GM12878 (cell line): ENCODE measurements around the gene MMEL1. TPM values are rescaled to one million over a fixed set of nuclear protein-coding genes. Genes with fewer than 3 reads are reported as not detected.

Experiments
- CUX1 ChIP-seq: IDR thresholded peaks from 2 replicates; pipeline ENCODE4 v1.6.1; 2012; ENCODE audit warnings: improper control_type of control experiment, low read depth, low read length; ENCODE audit not compliant: insufficient replicate concordance
- DPF2 ChIP-seq: fragments of 450-650 bp; IDR thresholded peaks from 2 replicates; pipeline ENCODE4 v1.6.1; 2017; ENCODE audit warnings: mild to moderate bottlenecking
- E2F4 ChIP-seq: IDR thresholded peaks from 2 replicates; pipeline ENCODE4 v1.6.1; 2012; ENCODE audit warnings: low read depth, low read length, improper control_type of control experiment
- EED ChIP-seq: sonication (generic); IDR thresholded peaks from 2 replicates; pipeline ENCODE4 v1.6.1; 2016; ENCODE audit warnings: antibody characterized with exemption, low read depth
- ETV6 ChIP-seq, 2 experiments: fragments of 450-650 bp in 1 of 2; IDR thresholded peaks in 1 of 2; conservative IDR thresholded peaks in 1 of 2; 2 replicates each; pipeline ENCODE4 v1.6.1; 2014; ENCODE audit warnings: antibody characterized with exemption in 1 of 2, borderline replicate concordance in 1 of 2, low read depth in 1 of 2, mild to moderate bottlenecking in 1 of 2, moderate library complexity in 1 of 2
- FOS ChIP-seq: IDR thresholded peaks from 3 replicates; pipeline ENCODE4 v1.6.1; 2011; ENCODE audit warnings: borderline replicate concordance; ENCODE audit not compliant: insufficient read length; ENCODE audit errors: extremely low read depth
- JUNB ChIP-seq: IDR thresholded peaks from 2 replicates; pipeline ENCODE4 v1.6.1; 2016; ENCODE audit warnings: antibody characterized with exemption, mild to moderate bottlenecking
- JUND ChIP-seq: IDR thresholded peaks from 2 replicates; pipeline ENCODE4 v1.6.1; 2012; ENCODE audit warnings: low read depth, mild to moderate bottlenecking, low read length, improper control_type of control experiment, moderate library complexity
- MEF2A ChIP-seq: IDR thresholded peaks from 2 replicates; pipeline ENCODE4 v1.6.1; 2011; ENCODE audit warnings: low read depth, mild to moderate bottlenecking, low read length, moderate library complexity; ENCODE audit not compliant: insufficient read depth
- MEF2B ChIP-seq: fragments of 450-650 bp; IDR thresholded peaks from 2 replicates; pipeline ENCODE4 v1.6.1; 2018; ENCODE audit warnings: mild to moderate bottlenecking, moderate library complexity; ENCODE audit not compliant: partially characterized antibody, poor library complexity, severe bottlenecking
- NR2C2 ChIP-seq: IDR thresholded peaks from 2 replicates; pipeline ENCODE4 v1.6.1; 2011; ENCODE audit warnings: borderline replicate concordance, low read depth; ENCODE audit not compliant: control insufficient read depth, insufficient read length
- POLR2AphosphoS5 ChIP-seq: IDR thresholded peaks from 2 replicates; pipeline ENCODE4 v1.6.1; 2011; ENCODE audit warnings: mild to moderate bottlenecking, low read length, inconsistent platforms
- RAD51 ChIP-seq: fragments of 450-650 bp; IDR thresholded peaks from 2 replicates; pipeline ENCODE4 v1.6.1; 2016; ENCODE audit warnings: moderate library complexity, mild to moderate bottlenecking, inconsistent platforms
- STAT1 ChIP-seq: fragments of 450-650 bp; conservative IDR thresholded peaks from 2 replicates; pipeline ENCODE4 v1.6.1; 2014; ENCODE audit warnings: antibody characterized with exemption, mild to moderate bottlenecking
- STAT3 ChIP-seq: IDR thresholded peaks from 2 replicates; pipeline ENCODE4 v1.6.1; 2011; ENCODE audit warnings: low read depth, low read length, improper control_type of control experiment
- TCF7 ChIP-seq: IDR thresholded peaks from 2 replicates; pipeline ENCODE4 v1.6.1; 2014; ENCODE audit warnings: antibody characterized with exemption, borderline replicate concordance
- ZBED1 ChIP-seq: IDR thresholded peaks from 2 replicates; pipeline ENCODE4 v1.6.1; 2016; ENCODE audit warnings: borderline replicate concordance
- ZNF24 ChIP-seq: fragments of 450-650 bp; IDR thresholded peaks from 2 replicates; pipeline ENCODE4 v1.6.1; 2017; ENCODE audit warnings: antibody characterized with exemption, mild to moderate bottlenecking
- ZNF687 ChIP-seq: fragments of 450-650 bp; IDR thresholded peaks from 2 replicates; pipeline ENCODE4 v1.6.1; 2017; ENCODE audit warnings: mild to moderate bottlenecking, moderate library complexity
- polyA plus RNA-seq, 11 experiments: library from polyadenylated mRNA; depleted of rRNA in 4 of 11; unstranded in 6 of 11; stranded (reverse) in 5 of 11; fragments of >200 nt; fragmentation: Nextera tagmentation in 4 of 11; fragmentation: Illumina TruSeq in 1 of 11; extraction: Ambion mirVana in 4 of 11; extraction: Trizol in 1 of 11; gene quantifications; 1 replicate in 1 of 11; 2 replicates in 10 of 11; pipeline versions ENCODE4 v1.2.1 to v1.2.3, GENCODE V29; 2011 to 2016; ENCODE audit warnings: inconsistent platforms in 2 of 11, missing spikeins in 2 of 11, low read depth in 1 of 11
- total RNA-seq, 4 experiments: library from RNA; depleted of rRNA in 3 of 4; stranded (reverse); fragments of >200 nt in 3 of 4; fragmentation: Illumina TruSeq in 1 of 4; extraction: Trizol in 1 of 4; gene quantifications; 2 replicates each; pipeline versions ENCODE4 v1.2.1 to v1.2.3, GENCODE V29; 2013 to 2021
- TF ChIP-seq, protein P1 (sequence below): IDR thresholded peaks from 2 replicates; pipeline ENCODE4 v1.6.1; 2011; ENCODE audit warnings: mild to moderate bottlenecking, low read depth, low read length, moderate library complexity; ENCODE audit not compliant: insufficient replicate concordance

The MMEL1 gene
- total and polyA plus RNA-seq, 10 of the 15 experiments (the other 5 are each of a cell fraction or from before 2014, with no cell fraction given), result 0.11 TPM; not detected in 9

GRCh38 chr1:2548068-2548589, 84.7 kb downstream of the MMEL1 start (continued):
- TF ChIP-seq ZNF687 (no peak; the same call in 1 of the 2 replicates), FOS (no peak), MEF2B (peak; percentile 32), ZNF24 (no peak), CUX1 (no peak), JUND (no peak), JUNB (no peak), NR2C2 (no peak), MEF2A (no peak), EED (no peak), DPF2 (peak; percentile 71), ZBED1 (no peak), STAT3 (no peak), ETV6 (conservative IDR thresholded peaks at IDR 0.05 in 1 of 2, IDR thresholded peaks at IDR 0.05 in 1 of 2; ENCODE audit: borderline replicate concordance in 1 of 2, low read depth in 1 of 2) (no peak; a peak in 1 of 4 replicates), STAT1 (no peak), RAD51 (no peak), E2F4 (no peak), POLR2AphosphoS5 (no peak), TCF7 (no peak)
- TF ChIP-seq, protein P1, sequence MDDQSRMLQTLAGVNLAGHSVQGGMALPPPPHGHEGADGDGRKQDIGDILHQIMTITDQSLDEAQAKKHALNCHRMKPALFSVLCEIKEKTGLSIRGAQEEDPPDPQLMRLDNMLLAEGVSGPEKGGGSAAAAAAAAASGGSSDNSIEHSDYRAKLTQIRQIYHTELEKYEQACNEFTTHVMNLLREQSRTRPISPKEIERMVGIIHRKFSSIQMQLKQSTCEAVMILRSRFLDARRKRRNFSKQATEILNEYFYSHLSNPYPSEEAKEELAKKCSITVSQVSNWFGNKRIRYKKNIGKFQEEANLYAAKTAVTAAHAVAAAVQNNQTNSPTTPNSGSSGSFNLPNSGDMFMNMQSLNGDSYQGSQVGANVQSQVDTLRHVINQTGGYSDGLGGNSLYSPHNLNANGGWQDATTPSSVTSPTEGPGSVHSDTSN, result peak; percentile 60
